ENCODE results near the gene DUOX2. TPM values are rescaled to one million over a fixed set of nuclear protein-coding genes. Genes with fewer than 3 reads are reported as not detected.

Gene DUOX2
- 10 to 100 TPM in 1 of 4 donors, 1 to 10 TPM in 3; 3.5 to 11.0 (median 3.9) TPM for total RNA-seq

DNA sequence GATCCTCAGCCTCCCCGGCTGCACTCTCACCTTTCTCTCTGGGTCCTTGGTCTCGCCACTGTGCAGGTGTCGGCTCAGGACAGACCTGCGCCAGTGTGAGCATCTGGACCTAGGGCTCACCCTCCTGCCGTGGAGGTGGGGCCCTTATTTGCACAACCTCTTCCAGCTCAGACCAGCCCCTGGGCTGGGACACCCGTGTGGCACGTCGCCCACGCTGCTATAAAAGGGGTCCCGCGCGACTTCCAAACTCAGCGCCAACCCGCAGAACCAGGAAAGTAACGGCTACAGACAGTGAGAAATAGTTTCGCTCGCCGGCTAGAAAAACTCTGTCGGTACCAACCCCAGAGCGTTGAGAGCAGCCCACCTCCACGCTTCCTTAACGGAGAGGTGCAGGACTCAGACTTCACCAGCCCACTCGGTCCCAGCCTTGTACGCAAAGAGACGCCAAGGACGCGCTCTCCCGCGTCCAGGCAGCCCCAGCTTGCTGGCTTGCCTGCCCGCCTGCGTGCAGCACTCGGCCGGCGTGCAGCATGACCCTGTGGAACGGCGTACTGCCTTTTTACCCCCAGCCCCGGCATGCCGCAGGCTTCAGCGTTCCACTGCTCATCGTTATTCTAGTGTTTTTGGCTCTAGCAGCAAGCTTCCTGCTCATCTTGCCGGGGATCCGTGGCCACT is at the start of gene DUOX2, which contains the start of gene DUOXA2:
TSS of gene DUOX2 (minus strand) at position 97 of the 675 bp plus-strand sequence. CDS start 761 bp downstream, outside the sequence.
TSS of gene DUOXA2 (plus strand) at position 251 of the 675 bp plus-strand sequence. CDS start at position 531, 280 bp downstream.
- intact Hi-C loops (cut with DNase I; ENCODE audit: low total_unique reads) = no loop called here
- DNase-seq (ENCODE audit: low spot score in 2 of 2) = no peak
- no peak within 1 kb of the TSS for H3K4me3 ChIP-seq (ENCODE audit: low read depth, poor library complexity, severe bottlenecking)
- TF ChIP-seq, protein P1, sequence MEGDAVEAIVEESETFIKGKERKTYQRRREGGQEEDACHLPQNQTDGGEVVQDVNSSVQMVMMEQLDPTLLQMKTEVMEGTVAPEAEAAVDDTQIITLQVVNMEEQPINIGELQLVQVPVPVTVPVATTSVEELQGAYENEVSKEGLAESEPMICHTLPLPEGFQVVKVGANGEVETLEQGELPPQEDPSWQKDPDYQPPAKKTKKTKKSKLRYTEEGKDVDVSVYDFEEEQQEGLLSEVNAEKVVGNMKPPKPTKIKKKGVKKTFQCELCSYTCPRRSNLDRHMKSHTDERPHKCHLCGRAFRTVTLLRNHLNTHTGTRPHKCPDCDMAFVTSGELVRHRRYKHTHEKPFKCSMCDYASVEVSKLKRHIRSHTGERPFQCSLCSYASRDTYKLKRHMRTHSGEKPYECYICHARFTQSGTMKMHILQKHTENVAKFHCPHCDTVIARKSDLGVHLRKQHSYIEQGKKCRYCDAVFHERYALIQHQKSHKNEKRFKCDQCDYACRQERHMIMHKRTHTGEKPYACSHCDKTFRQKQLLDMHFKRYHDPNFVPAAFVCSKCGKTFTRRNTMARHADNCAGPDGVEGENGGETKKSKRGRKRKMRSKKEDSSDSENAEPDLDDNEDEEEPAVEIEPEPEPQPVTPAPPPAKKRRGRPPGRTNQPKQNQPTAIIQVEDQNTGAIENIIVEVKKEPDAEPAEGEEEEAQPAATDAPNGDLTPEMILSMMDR (IDR thresholded peaks at IDR 0.05) = no peak
- TF ChIP-seq POLR2A (IDR thresholded peaks at IDR 0.05) = no peak
- WGBS, 2 donors = 2 to 3% methylated on average over 35 to 42 of the region's 42 CpGs

DNA sequence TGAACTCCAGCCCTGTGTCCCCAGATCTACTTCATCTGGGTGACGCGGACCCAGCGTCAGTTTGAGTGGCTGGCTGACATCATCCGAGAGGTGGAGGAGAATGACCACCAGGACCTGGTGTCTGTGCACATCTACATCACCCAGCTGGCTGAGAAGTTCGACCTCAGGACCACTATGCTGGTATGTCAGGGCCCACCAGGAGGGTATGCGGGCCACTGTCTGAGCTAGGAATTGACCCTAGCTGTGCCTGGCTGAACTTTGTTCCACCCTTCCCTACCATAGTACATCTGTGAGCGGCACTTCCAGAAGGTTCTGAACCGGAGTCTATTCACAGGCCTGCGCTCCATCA is 49.5 kb upstream of the DUOX2 start:
- intact Hi-C loops (cut with DNase I; ENCODE audit: low total_unique reads) = no loop called here
- 85 to 89% methylated on average over 9 of the region's 9 CpGs for WGBS, 2 donors
- no peak for TF ChIP-seq POLR2A (IDR thresholded peaks at IDR 0.05)
- TF ChIP-seq, protein P1 (IDR thresholded peaks at IDR 0.05) = no peak
- H3K4me3 ChIP-seq (ENCODE audit: low read depth, poor library complexity, severe bottlenecking) = no peak overlapping the region
- DNase-seq (ENCODE audit: low spot score in 2 of 2) = no peak

DNA sequence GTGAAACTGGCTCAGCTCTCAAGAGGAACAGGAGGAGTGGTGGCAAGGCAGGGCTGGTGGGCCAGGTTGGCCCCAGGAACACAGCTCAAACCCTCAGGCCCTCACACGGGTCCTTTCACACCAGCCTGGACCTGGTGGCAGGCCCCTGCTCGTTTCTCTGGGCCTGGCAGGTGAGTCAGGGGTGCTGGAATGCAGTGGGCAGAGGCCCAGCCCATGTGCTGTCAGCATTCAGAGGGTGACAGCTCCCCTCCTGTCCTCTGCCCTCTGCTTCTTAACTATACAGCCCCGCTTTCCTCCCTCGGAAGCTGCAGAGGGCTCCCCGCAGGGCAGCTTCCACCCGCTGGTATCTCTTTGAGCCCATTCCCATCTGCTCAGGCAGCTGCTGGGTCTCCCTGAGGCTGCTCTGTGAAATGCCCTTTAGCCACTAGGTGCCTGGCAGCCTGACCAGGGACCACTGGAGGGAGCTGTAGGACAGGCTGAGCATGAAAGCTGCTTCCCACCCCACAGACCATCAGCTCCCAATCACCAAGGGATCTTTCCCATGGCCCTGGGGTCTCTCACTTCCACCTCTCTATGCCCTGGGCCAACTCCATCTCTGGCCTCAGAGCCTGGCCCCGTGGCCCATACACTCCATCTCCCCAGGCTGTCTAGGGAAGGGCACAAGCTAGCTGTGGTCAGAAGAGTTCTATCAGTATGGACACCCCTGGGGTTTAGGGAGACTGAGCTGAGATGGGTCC is 49.0 kb upstream of the DUOX2 start:
- 13 to 14% methylated on average over 7 of the region's 7 CpGs for WGBS, 2 donors
- H3K4me3 ChIP-seq (ENCODE audit: low read depth, poor library complexity, severe bottlenecking) = no peak overlapping the region
- peak; percentile 76 to 95 for DNase-seq (ENCODE audit: low spot score in 2 of 2)
- intact Hi-C loops (cut with DNase I; ENCODE audit: low total_unique reads) = no loop called here
- TF ChIP-seq POLR2A (IDR thresholded peaks at IDR 0.05) = no peak
- TF ChIP-seq, protein P1 (IDR thresholded peaks at IDR 0.05) = peak in 1 of 3 donors; percentile 24

DNA sequence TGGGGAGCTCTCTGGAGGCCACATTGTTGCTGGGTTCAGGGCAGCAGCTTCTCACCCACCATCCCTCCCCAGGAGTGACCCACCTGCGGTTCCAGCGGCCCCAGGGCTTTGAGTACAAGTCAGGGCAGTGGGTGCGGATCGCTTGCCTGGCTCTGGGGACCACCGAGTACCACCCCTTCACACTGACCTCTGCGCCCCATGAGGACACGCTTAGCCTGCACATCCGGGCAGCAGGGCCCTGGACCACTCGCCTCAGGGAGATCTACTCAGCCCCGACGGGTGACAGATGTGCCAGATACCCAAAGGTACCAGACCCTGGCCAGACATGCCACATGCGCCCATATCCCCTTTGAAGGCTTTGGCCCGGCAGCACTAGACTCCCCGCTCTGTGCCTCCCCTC is 47.7 kb upstream of the DUOX2 start:
- intact Hi-C loops (cut with DNase I; ENCODE audit: low total_unique reads) = no loop called here
- 87 to 92% methylated on average over 13 to 14 of the region's 14 CpGs for WGBS, 2 donors
- DNase-seq (ENCODE audit: low spot score in 2 of 2) = no peak
- TF ChIP-seq, protein P1 (IDR thresholded peaks at IDR 0.05) = no peak
- TF ChIP-seq POLR2A (IDR thresholded peaks at IDR 0.05) = no peak
- no peak overlapping the region for H3K4me3 ChIP-seq (ENCODE audit: low read depth, poor library complexity, severe bottlenecking)

DNA sequence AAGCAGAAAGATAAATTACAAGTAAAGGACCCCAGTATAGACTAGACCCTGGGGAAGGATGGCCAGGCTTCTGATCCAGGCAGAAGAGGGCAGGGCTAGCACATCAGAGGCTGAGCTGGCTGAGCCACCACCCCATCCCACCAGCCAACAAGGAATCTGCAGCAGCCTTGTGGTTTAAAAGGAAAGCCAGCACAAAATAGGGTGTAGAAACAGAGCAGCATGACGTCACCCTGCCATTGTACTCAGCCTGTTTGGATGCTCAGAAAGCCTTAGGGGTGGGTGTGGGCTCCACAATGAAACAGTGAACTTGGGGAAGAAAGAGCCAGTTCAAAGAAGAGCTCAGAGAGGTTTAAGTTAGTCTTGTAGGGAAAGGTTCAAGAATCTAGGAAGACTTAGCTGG is 44.0 kb upstream of the DUOX2 start:
- intact Hi-C loops (cut with DNase I; ENCODE audit: low total_unique reads) = no loop called here
- TF ChIP-seq, protein P1 (IDR thresholded peaks at IDR 0.05) = no peak
- 13 to 29% methylated on average over 1 of the region's 1 CpG for WGBS, 2 donors
- no peak for DNase-seq (ENCODE audit: low spot score in 2 of 2)
- H3K4me3 ChIP-seq (ENCODE audit: low read depth, poor library complexity, severe bottlenecking) = no peak overlapping the region

All from lower leg skin (tissue), 4 donors.